DMS53 treated with DMSO at 0.1 percent for 48 hours (cell line): ENCODE measurements around the gene CD99L2.
A peak's percentile ranks its signal among the peaks of the same experiment; 100 is the strongest.
"Not testable (repeated sequence)": the region's sequence is repeated elsewhere in the genome, so short reads cannot be mapped to it uniquely, and the experiment has no call there.

Source experiments
- DNase-seq: peaks from one replicate; lab custom pipeline; 2025; ENCODE audit not compliant: unreplicated experiment; lab: John Stamatoyannopoulos, UW

Gene CD99L2

DNA sequence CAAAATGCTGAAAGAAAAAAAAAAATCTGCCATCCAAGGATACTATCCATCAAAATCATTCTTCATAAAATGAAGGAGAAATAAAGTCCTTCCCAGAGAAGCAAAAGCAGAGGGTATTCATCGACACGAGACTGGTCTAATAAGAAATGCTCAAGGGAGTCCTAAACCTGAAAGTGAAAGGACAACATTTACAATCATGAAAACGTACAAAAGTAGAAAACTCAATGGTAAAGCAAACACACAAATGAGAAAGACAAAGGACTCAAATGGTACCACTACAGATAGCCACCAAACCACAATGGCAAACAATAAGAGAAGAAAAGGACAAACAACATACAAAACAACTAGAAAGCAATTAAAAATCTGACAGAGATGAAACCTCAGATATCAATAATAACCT lies 41.0 kb downstream of the CD99L2 start:
- DNase-seq, result peak; percentile 20

DNA sequence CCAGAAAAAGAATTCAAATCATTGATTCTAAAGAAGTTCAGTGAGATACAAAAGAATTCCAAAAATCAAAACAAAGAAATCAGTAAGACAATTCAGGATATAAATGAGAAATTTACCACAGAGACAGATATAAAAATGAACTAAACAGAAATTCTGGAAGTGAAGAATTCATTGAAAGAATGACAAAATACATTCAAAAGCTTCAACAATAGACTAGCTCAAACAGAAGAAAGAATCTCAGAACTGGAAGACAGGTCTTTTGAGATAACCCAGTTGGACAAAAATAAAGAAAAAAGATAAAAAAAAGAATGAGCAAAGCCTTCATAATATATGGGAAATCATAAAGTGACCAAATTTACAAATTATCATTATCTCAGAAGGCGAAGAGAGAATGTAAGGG lies 41.7 kb downstream of the CD99L2 start:
- DNase-seq, result no peak

DNA sequence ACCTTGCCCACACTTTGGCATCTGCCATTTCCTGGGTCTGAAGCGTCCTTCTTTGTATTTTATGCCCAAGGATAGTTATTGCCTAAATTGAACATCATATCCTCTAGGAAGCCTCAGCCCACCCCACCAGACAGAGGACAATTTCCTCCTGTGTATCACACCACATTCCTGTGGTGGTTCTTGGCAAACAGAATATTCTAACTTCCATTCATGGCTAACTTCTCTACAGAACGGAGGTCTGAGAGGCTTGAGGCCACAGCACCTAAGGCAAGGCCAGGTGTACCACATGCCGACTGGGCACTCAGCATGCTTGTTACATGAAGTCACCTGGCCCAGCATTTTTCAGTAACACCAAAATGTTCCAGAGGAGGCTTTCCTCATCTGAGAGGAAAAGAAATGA lies 42.4 kb downstream of the CD99L2 start:
- DNase-seq, result no peak

DNA sequence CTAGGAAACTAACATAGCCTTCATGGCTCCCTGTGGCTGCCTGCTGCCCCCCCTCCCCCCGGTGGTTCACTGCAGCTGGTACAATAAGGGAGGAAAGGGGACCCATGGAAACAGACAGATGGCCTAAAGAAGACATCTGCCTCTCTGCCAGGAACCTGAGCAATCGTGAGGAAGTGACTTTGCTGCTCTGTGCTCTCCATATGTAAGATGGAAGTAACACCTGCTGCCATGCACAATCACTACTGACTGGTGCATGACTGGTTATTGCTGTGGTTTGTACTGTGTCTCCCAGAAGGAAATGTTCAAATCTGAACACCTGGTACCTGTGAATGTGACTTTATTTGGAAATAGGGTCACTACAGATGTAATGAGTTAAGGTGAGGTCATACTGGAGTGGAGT lies 43.6 kb downstream of the CD99L2 start:
- DNase-seq, result peak; percentile 90

DNA sequence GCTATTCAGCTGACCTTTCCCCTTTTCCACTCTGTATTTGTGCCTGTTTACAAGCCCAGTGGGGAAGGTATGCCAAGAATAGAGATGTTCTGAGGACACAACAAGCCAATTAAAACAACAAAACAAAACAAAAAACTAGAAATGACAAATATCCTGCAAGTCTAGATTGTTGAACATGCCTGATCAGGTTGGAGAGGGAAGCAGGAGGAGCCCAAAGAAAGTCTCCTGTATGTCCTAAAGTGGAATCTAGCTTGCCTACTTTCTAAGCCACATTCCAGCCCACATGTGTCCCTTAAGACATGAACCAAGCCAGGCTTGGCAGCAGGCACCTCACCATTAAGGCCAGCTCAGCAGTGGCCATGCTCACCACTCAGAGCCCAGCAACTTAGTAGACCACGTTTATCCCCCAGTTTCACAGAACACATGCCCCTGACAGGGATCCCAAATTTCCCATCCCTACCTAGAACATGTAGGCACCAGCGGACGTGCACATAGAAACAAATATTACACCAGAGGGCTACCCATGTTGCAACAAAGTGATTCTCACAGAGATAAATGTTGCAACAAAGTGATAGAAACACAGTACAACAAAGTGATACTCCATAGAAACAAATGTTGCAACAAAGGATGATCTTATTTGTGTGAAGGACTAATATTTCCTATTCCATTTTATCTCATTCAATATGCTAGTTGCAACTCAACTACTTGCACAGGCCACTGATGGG lies 48.3 kb downstream of the CD99L2 start:
- DNase-seq, result no peak

DNA sequence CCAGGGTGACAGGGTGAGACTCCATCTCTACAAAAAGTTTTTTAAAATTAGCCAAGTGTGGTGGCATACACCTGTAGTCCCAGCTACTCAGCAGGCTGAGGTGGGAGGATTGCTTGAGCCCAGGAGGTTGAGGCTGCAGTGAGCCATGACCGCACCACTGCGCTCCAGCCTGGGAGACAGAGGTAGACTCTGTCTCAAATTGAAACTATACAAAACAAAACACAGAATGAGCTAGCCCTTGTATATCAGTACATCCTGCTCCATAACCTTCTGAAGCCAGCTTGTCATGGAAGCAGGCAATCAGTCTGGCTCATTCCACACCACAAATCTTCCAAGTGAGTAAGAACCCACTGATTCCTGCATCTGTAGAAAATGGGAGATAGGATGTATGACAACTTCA lies 49.0 kb downstream of the CD99L2 start:
- DNase-seq, result peak; percentile 13

DNA sequence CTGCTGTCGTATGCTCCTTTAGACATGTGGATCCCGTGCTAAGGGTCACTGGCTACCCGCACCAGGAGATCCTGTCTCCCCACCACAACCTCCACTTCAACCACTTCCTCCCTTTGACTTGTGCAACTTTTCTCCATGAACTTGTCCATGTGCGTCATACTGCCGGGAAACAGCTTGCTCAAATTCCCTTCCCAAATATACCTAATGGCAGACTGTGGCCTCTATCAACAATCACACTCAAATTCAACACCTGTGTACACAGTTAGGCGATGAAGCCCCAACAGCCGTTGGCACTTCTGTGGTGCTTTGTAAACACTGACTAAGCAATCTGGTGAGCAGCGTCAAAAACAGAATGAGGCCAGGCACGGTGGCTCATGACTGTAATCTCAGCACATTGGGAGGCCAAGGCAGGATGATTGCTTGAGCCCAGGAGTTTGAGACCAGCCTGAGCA lies 49.5 kb downstream of the CD99L2 start:
- DNase-seq, result peak; percentile 95

DNA sequence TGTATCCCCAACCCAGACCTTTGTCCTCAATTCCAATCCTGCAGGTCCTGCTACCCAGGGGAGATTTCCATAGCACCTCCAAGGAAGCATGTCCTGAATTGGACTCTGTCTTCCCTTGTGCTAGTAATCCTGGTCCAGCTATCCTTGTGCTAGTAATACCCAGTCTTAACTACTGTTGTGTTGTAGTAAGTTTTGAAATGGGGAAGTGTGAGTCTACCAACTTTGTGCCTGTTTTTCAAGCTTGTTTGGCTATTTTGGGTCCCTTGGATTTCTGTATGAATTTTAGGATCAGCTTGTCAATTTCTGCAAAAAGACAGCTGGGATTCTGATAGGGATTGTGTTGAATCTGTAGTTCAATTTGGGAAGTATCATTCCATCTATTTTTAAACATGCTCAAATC lies 51.4 kb downstream of the CD99L2 start:
- DNase-seq, result no peak

DNA sequence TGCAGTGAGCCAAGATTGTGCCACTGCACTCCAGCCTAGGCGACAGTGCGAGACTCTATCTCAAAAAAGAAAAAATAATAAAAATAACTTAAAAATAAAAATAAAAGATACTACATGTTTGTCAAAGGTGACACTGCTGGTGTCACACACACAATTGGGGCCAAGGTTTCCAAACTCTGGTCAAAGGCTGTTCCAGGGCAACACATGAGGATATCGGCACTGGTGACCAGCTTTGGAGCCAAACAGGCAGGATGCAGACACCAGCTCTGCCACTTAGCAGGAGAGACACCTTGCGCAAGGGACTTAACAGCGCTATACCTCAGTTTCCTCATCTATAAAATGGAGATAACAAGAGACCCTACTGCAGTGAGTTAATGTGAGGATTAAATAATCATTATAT lies 52.3 kb downstream of the CD99L2 start:
- DNase-seq, result no peak

DNA sequence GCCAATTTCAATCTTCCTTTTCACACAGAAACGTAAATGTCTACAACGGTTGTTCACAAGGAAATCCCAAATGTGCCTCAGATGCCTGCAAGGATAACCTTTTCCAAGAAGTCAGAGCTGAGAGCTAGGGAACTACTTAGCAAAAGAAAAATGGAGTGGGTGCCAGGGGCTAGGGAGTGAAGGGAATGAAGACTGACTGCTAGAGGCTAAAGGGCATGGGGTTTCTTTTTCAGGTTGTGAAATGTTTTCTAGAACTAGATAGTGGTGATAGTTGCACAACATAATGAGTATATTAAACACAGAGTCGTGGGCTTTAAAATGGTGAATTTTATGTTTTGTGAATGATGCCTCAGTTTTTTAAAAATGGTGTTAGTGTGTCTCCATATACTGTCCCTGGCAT lies 53.4 kb downstream of the CD99L2 start:
- no peak for DNase-seq

DNA sequence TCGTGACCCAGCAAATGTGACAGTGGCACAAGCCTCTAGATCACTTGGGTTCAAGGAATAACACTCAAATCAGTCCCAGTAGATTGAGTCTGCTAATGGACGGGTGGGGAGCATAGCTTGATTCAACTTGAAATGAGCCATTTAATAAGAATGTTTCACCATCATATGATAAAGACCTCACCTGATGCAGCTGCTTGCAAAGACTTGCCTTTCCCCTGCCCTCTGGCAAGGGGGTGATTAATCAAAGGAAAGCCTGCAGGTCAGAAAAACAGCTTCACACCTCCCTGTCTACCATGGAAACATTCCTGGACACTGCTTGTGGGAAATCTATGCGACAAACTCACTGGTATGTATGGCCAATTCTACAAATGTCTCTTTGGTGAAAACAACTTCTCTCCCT lies 54.5 kb downstream of the CD99L2 start:
- no peak for DNase-seq

DNA sequence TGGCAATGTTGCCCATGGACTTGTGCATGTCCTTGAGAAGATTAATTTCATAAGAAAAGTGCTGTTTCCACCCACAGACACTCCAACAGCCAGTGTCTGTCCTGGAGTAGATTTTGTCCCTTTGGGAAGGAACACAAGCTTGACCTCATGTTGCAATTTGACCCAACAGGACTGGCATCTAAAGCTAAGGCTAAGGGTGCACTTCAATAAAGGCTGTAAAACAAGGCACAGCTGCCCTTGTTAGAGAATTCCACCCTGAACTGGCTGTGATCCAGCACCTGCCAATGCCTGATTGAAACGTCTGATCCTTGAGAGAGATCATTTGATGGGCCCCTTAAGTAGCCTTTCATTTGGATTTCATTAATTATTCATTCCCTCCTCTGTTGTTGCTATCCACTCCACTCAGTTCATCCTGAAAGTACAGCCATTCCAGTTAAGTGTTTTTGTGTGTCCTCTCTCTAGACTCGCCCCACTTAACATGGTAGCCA lies 56.2 kb downstream of the CD99L2 start:
- DNase-seq, result peak; percentile 61

DNA sequence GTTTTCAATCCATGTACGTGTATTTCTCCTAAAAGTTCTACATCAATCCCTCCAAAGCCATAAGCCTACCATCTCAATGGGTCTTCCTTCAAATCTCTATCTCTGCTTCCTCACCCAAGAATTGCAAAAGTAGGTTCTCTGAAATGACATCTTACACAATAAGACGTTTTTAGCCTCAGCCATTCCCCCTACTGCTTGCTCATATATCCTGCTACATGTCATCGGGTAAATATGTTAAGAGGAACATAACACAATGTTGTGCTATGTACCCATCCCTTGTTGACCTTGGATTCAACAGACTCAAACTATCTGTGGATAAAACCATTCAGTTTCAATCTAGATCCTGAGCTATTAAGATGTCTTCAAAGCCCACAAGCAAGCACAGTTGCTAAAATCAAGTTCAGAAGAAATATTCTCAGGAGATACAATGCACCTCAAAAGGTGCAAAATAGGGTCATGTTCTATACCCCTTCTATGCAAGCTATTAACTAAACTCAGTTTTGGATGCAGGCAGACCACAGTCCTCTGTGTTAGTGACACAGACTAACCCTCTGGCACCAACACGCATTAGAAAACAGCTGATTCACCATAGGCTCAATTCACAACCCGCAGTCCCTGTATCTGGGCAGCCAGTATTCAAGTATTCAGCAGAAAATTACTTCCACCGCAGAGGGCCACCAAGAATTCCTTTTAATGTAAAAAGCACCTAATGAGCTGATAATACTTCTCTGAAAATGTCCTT lies 56.8 kb downstream of the CD99L2 start:
- DNase-seq, result peak; percentile 14

DNA sequence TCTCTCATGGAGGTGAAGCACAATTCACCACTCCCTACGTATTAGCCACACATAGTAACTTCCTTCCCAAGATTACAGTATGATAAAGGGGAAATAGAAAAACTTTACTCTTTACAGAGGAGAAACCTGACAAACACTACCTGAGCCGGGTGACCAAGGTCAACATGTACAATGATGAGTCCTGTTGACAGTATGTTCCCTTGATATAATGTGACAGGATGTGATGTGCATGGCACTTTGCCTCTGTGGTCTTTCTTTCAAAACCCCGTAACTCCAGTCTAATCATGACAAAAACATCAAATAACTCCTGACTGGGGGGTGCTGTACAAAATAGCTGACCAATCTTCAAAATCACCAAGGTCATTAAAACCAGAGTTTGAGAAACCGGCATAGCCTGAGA lies 60.6 kb downstream of the CD99L2 start:
- DNase-seq, result no peak

DNA sequence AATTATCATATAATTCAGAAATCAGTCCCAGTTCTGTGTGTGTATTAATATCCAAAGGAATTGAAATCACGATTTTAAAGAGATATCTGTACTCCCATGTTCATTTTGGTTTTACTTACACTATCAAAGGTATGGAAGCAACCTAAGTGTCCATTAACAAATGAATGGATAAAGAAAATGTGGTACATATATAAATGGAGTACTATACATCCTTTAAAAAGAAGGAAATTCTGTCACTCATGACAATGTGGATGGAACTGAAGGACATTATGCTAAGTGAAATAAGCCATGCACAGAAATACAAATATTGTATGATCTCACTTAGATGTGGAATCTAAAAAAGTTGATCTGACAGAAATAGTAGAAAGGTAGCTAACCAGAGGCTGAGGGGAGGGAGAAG lies 63.8 kb downstream of the CD99L2 start:
- DNase-seq, result no peak

DNA sequence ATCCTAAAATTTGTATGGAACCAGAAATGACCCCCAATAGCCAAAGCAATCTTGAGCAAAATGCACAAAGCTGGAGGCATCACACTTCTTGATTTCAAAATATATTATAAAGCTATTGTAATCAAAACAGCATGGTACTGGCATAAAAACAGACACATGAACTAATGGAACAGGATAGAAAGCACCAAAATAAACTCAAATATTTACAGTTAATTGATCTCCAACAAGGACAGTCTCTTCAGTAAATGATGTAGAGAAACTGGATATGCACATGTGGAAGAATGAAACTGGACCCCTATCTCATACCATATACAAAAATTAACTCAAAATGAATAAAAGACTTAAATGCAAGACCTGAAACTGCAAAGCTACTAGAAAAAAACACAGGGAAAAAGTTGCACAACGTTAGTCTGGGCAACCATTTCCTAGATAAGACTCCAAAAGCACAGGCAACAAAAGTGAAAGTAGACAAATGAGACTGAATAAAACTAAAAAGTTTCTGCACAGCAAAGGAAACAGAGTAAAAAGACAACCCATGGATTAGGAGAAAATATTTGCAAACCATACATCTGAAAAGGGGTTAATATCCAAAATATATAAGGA lies 64.9 kb downstream of the CD99L2 start:
- DNase-seq, result no peak

DNA sequence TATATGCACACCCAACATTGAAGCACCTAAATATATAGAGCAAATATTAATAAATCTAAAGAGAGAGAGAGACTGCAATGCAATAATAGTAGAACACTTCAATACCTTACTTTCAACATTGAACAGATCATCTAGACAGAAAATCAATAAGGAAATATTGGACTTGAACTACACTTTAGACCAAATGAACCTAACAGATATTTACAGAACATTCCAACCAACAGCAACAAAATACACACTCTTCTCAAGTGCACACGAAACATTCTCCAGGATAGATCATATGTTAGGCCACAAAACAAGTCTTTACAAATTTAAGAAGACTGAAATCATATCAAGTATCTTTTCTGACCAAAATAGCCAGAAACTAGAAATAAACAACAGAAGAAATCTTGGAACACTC lies 66.6 kb downstream of the CD99L2 start:
- no peak for DNase-seq

DNA sequence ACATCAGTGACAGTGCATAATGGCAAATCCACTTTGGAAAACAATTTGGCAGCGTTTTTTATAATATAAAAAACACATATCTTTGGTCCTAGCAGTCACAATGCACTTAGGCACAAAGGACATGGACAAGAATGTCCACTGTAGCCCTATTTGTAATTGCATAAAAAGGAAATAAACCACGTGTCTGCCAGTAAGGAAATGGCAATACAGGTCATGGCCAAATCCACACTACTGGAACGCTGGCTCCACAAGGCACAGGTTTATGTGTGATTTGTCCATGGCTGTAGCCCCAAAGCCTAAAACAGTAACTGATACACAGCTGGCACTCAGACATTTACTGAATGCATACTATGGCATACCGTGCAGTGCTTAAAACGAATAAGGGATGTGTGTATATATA lies 69.7 kb downstream of the CD99L2 start:
- no peak for DNase-seq

DNA sequence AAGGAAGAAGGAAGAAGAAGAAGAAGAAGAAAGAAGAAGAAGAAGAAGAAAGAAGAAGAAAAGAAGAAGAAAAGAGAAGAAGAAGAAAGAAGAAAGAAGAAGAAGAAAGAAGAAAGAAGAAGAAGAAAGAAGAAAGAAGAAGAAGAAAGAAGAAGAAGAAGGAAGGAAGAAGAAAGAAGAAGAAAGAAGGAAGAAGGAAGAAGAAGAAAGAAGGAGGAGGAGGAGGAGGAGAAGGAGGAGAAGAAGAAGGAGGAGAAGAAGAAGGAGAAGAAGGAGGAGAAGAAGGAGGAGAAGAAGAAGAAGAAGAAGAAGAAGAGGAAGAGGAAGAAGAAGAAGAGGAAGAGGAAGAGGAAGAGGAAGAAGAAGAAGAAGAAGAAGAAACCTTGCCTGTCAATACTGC lies 74.1 kb downstream of the CD99L2 start:
- DNase-seq, result not testable (repeated sequence)

DNA sequence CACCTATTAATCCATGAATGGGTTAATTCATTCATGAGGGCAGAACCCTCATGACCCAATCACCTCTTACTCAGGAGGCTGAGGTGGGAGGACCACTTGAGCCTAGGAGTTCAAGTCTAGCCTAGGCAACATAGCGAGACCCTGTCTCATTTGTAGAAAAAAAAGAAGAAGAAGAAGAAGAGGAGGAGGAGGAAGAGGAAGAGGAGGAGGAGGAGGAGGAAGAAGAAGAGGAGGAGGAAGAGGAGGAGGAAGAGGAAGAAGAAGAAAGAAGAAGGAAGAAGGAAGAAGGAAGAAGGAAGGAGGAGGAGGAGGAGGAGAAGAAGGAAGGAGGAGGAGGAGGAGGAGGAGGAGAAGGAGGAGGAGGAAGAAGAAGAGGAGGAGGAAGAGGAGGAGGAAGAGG lies 74.6 kb downstream of the CD99L2 start:
- DNase-seq, result not testable (repeated sequence)

DNA sequence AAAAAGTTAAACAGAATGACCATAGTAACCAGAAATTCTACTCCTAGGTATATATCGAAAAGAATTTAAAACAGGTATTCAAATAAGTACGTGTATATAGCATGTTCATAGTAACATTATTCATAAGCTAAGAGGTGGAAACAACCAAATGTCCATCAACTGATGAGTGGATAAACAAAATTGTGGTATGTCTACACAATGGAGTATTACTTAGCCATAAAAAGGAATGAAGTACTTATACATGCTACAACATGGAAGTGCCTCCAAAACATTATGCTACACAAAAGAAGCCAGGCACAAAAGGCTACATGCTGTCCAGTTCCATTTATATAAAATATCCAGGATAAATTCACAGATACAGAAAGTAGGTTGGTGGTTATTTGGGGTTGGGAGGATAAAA lies 76.5 kb downstream of the CD99L2 start:
- DNase-seq, result no peak

DNA sequence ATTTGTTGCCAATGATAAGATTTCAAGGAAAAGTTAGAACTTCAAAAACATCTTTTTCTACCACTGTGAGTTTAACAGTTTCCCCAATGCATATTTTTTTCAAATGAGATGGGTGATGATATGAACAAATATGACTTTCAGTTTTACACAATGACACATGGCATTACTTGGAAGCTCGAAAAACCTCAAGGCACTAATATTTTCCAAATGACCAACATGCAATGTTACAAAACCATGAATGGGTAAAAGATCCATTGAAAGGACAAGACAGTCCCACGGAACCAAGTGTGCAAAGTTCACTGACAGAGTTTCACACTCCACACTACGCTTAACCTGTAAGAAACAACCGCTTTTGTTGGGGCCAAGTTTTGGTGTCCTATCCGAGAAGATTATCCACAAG lies 84.5 kb downstream of the CD99L2 start:
- no peak for DNase-seq
